Fibroblast of mammary gland (primary cell): ENCODE data around the gene MSH3.

Experiments used
- DNase-seq: peaks from one replicate; pipeline ENCODE4 v3.0.0-alpha.2; 2010; ENCODE audit warnings: low read depth
- H3K4me3 ChIP-seq: 2 replicates; pipeline ENCODE4 v1.5.1; 2011; ENCODE audit warnings: low read depth, mild to moderate bottlenecking, low read length, moderate library complexity; ENCODE audit not compliant: control insufficient read depth
- TF ChIP-seq, protein P1 (sequence below): conservative IDR thresholded peaks from 2 replicates; pipeline ENCODE4 v1.5.1; 2011; ENCODE audit warnings: low read depth, low read length, inconsistent platforms; ENCODE audit not compliant: control insufficient read depth, insufficient read depth

Gene MSH3

DNA sequence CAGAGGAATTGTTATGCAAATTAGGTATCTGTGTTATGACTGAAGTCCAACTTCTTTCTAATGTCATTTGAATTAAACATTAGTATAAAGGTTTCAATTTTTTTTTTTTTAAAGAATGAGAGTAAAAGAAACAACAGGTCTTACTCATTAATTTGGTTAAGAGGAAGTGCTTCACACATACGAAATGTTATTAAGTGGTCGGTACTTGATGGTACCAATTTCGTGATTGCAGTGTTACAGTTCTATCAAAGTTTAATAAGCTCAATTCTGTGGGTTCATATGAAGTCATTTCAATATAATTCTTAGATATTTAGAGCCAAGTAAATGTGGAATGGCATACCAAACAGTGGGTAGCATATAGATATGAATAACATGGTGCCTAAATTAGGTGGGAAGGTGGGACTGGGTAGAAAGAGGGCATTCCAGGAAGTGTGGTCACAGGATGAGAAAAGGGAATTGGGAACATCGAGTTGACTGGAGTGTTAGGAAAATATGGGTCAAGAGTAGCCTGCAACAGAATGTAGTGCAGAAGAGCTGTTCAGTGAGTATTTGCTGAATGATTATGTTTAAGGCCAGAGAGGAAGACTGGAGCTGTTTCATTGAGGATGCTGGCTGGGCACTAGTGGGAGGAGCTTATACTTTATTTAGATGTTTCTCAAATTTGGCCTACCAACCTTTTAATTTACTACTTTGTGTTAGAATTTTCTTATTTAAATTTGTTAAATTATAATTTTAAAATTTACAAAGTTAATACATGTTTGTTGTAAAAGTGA lies 34.4 kb downstream of the MSH3 start:
- no peak overlapping the region for H3K4me3 ChIP-seq
- TF ChIP-seq, protein P1, sequence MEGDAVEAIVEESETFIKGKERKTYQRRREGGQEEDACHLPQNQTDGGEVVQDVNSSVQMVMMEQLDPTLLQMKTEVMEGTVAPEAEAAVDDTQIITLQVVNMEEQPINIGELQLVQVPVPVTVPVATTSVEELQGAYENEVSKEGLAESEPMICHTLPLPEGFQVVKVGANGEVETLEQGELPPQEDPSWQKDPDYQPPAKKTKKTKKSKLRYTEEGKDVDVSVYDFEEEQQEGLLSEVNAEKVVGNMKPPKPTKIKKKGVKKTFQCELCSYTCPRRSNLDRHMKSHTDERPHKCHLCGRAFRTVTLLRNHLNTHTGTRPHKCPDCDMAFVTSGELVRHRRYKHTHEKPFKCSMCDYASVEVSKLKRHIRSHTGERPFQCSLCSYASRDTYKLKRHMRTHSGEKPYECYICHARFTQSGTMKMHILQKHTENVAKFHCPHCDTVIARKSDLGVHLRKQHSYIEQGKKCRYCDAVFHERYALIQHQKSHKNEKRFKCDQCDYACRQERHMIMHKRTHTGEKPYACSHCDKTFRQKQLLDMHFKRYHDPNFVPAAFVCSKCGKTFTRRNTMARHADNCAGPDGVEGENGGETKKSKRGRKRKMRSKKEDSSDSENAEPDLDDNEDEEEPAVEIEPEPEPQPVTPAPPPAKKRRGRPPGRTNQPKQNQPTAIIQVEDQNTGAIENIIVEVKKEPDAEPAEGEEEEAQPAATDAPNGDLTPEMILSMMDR = no peak
- no peak for DNase-seq

DNA sequence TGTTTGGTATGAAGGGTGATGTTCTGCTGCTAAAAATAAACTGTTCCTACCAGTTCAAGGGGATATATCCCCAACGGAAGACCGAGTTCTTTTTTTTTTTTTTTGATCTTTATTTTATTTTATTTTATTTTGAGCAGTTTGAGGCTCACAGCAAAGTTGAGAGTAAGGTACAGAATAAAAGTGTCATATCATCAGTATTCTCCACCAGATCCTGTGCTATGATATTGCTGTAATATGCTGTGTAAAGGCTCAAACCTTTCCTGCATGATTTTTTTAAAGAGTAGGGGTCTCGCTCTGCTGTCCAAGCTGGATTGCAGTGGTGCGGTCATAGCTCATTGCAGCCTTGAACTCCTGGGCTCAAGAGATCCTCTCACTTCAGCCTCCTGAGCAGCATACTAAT lies 35.2 kb downstream of the MSH3 start:
- TF ChIP-seq, protein P1 = no peak
- DNase-seq = no peak

DNA sequence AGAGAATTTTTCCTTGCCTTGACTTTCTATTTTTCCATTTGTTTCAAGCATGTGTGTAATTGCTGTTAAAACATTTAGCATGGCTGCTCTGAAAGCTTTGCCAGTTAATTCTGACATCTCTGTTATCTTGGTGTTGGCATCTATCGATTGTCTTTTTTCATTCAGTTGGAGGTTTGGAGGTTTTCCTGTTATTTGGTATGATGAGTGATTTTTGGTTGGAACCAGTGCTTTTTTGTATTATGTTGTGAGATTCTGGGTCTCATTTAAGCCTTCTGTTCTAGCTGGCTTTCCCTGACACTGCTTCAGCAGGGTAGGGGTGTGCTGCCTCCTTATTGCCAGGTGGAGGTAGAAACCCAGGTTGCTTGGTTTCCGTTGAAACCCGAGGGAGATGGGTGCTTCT lies 41.2 kb downstream of the MSH3 start:
- H3K4me3 ChIP-seq = no peak overlapping the region
- TF ChIP-seq, protein P1 = no peak
- DNase-seq = no peak

More for the DNA sequence above, 35.2 kb downstream of the MSH3 start:
- no peak overlapping the region for H3K4me3 ChIP-seq

DNA sequence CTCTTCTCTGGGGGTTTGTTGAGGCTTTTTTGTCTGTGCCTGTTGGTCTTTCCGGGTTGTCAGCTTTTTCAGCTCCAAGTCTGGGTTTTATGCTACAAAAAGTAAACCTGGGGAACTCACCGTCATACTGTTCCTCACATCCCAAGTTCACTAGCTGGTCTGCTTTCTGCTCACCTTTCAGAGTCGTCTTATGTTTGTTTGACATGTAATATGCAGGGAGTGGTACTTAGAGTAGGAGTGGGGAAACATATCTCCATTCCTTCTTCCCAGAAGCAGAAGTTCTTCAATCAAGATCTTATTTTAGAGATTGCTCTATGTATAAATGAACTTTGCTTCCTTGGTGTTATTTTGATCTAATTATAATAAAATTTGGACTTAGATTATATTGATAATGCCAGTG lies 42.0 kb downstream of the MSH3 start:
- no peak for DNase-seq
- H3K4me3 ChIP-seq = no peak overlapping the region
- TF ChIP-seq, protein P1 = no peak

DNA sequence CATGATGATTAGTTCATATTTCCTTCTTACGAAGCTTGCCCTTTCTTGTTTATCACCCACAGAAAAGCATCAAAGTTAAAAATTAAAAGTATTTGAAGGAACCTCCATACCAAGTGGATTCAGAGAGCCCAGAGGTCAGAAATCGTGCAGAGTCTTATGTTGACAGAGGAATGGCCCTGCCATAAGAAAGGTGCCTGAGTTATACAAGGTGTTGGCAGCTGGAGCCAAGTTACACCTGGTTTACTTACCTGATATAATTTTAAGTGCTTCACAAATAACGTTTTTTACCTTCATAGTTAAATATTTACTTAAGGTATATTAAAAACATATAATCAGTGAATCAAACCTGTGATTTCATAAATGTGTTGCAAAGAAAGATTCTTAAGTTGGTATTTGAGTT lies 42.6 kb downstream of the MSH3 start:
- H3K4me3 ChIP-seq = no peak overlapping the region
- TF ChIP-seq, protein P1 = no peak
- DNase-seq = no peak

DNA sequence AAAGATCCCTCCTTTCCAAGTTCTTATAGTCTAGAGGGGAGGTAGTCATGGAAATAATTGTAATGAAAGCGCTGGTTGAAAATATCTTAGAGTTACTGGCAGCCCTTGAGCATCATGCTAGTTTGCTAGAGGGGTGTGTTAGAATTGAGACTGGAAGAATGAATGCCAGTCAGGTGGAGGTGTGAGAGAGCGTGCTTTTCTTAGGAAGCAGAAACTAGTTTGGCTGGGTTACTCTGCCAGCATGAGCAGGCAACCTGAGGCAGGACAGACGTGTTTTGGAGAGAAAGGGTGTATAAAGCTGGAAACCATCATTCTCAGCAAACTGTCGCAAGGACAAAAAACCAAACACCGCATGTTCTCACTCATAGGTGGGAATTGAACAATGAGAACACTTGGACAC lies 43.9 kb downstream of the MSH3 start:
- no peak for DNase-seq
- TF ChIP-seq, protein P1 = no peak

More for the DNA sequence above, 43.9 kb downstream of the MSH3 start:
- no peak overlapping the region for H3K4me3 ChIP-seq
